Medulla oblongata (tissue), 1 donor: ENCODE data around the gene HYAL3.

Experiments used
- DNase-seq: peaks from one replicate; pipeline ENCODE4 v3.0.0-alpha.2; 2015; ENCODE audit errors: extremely low spot score

The HYAL3 gene

GRCh38 chr3:50330330-50330729 lies 31.1 kb upstream of the HYAL3 start:
- DNase-seq = no peak

- DNase-seq = peak; percentile 99
Observed at GRCh38 chr3:50327943-50328691, 28.9 kb upstream of the HYAL3 start, which contains the start of gene TUSC2. Gene TUSC2, minus strand, starts transcription at chr3:50328223. Its CDS starts 124 bp downstream, at chr3:50328099.

- DNase-seq = no peak
Observed at GRCh38 chr3:50327129-50327528, 27.9 kb upstream of the HYAL3 start.

DNA sequence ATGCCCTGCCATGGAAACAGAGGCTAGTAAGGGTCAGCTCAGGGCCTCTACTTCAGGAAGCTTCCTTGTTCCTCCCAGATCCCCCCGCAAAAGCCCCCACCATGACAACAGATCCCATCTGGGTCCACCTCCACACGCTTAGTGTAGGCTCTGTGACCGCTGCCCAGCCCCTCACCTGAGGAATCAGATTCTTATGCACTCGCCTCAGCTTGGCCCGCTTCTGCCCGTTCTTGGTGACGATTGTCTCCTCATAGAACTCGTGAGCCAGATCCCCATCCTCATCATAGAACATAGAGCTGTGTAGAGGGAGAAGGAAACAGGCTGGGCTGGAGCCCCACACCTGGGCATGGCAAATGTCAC lies 27.0 kb upstream of the HYAL3 start:
- no peak for DNase-seq

DNA sequence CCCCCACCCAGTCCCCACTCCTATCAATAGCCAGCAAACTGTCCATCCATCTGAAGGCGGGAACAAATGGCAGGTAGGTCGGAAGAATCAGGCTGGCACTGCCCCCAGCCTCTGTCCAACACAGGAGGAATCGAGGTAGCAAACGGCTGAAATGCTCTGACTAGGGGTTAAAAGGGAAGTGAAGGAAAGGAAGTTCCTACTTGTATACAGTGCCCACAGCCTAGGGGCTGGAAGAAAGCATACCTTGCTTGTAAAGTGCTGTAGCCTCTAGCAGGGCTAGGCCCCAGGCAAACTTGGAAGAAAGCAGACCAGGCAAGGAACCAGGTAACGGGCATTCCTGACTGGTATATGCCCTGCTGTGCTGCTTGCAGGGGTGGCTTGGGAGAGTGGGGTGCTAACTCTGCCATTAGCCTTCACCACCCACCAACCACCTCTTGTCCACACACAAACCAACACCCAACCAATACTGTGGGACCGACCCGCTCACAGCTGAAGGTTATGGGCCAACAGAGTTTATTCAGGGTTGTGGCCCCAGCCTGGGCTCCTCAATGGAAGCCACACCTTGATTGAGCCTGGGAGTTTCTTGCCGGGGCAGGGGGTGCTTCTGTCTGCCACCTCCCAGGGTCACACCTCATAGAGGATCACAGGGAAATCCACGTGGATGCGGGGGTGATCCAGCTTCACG lies 26.4 kb upstream of the HYAL3 start:
- no peak for DNase-seq

DNA sequence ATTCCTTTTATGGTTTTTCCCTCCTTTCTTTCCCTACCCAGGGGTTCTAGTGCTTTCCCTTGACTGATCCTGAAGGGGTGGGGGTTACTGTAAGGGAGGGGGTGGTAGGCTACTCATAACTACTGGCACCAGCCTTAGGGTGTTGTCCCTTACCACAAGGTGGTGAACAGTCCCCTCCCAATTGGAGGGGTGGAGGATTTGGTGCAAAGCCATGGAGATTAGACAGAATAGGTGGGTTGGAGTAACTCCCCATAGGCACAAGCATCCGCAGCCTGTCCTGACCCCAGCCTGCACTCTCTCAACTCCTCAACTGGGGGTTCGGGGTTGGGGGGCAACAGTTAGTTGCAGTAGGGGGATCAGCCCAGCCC lies 25.9 kb upstream of the HYAL3 start:
- DNase-seq = no peak

DNA sequence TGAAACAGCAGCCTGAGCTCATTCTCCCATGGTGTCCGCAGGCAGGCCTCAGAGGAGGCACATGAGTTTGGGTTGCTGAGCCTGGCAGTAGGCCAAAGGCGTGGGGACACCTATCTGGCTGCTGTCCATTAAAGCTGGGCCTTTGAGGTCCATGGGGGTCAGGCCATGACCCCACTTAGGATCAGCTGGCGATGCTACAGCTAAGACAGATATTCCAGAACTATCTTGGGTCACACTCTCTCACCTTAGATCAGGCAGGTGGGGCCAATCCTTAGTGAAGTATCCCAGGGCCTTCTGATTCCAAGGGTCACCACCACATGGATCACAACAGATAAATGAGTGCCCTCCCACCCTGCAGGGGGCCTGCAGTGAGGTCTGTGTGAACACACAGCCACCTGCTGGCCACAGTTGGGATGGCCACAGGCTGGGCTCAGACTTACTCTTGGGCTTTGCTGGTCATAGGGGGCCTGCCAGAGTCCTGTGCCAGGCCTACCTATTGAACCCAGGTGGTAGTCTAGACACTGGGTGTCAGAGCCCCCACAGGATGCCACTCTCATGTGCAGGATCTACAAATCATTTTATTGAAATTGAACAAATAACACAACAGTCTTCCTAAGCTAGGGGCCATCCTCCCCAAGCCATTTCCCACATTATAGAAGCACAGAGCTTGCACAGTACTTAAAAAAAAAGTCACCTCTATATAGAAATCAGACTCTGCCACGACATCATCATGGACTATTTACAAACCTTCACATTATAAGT lies 25.3 kb upstream of the HYAL3 start:
- DNase-seq = peak; percentile 81

DNA sequence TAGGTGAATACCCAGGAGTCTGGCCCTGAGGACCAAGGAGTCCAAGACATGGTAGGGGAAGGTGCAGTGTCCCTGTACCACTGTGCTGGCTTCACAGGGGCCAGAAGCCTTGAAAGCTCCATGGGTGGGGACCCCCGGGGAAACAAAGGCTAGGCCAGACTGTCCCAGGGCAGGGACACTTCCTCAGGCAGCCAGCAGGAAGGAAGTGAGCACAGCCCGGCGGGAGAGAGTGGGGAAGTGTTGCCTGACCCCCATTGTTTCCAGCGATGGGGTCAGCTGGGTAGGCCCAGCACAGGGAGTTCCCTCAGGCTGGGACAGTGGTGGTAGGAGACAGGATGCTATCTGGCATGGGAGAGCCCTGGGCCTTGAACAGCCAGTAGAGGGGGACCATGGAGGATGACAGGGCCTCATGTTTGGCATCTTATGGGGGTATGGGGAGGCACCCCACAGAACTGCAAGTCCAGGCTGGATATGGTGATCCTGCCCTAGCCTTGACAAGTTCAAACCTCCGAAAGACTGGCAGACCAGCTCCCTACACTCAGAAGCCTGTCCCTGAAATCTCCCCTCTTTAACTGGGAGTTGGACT lies 24.5 kb upstream of the HYAL3 start:
- no peak for DNase-seq

DNA sequence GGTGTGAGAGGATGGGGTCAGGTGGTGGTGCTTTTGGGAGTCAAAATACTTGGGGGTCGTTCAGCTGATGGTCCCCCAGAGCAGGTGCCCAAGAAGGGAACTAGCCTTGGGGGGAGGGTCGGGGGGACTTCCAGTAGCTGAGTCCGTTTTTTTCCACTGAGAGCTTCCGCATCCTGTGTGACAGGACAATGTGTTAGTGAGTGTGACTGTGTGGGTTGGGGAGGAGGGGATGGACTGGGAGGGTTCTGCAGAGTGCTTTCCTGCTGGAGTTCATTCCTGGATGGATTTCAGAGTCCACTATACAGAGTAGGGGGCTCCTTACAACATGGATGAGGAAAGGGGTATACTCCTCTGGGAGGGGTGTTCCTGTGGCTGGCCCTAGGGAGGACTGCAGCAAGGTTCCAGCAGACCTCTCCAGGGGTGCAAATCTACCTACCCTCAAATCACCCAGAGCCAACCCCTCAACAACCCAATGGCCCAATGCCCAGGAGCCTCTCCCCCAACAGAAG lies 23.9 kb upstream of the HYAL3 start:
- DNase-seq = no peak

DNA sequence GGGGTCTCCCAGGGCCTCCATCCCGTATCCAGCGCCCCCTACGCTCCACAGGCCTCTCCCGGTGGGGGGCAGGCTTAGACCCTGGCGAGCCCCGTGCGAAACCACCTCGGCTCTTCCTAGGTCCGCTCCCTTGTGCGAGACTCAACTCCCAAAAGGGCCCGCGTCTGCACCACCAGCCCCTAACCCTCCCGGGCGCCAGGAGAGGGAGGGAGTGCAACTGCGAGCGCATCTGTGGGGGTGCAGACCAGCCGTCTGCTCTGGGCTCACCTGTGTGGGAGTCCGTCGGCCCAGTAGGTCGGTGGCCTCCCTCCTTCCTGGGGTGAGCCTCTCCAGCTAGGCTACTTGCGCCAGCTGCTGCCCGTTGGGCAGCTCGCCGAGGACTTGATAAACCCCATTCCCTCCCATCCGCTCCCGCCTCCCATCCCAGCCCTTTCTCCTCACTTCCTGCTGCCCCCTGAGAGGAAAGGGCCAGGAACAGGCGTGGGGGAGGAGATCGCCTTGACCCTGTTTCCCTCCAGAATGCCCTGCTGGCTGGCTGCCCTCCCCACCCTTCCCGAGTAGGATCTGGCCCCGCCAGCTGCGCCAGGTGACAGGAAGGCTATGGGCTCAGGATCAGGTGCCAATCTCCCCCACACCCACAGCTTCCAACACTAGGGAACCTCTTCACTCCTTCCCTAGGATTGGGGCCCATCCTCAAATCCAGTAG lies 23.3 kb upstream of the HYAL3 start, which contains the start of gene HYAL2:
Gene HYAL2, minus strand, starts transcription at position 360 of the 706 bp plus-strand sequence. CDS start 2,256 bp downstream, outside the sequence.
- no peak for DNase-seq

DNA sequence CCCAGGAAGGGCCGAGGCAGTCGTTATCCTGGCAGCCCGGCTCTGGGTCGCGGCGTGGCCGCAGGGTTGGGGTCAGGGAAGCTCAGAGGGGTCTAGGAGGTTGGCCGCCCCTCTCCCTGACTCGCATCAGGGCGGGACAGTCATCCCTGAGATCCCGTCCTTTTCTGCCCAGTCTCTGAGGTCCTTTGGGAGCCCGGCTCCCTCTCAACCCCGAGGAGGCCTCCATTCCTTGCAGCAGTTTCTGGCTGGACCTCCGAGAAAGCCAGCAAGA lies 22.8 kb upstream of the HYAL3 start:
- no peak for DNase-seq

DNA sequence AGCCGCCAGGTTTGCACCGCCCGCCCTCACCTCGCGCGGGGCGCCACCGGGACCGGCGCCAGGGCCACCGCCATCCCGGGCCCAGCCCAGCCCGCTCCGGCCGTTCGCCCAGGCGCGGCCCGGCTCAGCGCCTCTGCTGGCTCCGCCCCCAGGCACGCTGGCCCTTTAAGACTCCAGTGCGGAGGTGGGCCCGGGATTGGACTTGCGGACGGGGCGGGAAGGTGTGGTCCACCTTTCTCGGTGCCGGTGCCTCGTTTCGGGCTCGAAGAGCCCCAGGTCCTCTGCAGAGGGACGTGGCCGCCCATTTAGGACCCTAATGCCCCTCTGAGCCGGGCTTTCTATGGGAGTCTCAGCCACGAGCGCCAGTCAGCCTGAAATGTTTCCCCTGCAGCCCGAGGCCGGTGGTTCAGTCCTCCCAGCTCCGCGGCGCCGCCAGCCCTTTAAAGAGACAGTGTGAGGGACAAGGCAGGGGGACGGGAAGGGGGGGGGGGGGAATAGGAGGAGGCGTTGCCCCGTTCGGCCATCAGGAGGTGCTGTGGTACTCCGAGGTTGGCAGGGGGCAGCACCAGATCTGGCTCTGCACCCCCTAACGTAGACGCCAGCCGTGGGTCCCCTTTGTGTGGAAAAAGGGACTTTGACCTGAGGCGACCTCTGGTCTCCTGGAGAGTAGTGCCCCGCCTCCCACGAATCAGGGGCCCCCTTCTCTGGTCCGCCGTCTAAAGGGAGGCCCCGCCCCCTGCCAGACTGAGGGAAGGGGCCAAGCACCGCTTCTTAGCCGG lies 22.3 kb upstream of the HYAL3 start:
- peak; percentile 90 for DNase-seq

GRCh38 chr3:50320853-50321335 lies 21.7 kb upstream of the HYAL3 start:
- DNase-seq = peak; percentile 92

DNA sequence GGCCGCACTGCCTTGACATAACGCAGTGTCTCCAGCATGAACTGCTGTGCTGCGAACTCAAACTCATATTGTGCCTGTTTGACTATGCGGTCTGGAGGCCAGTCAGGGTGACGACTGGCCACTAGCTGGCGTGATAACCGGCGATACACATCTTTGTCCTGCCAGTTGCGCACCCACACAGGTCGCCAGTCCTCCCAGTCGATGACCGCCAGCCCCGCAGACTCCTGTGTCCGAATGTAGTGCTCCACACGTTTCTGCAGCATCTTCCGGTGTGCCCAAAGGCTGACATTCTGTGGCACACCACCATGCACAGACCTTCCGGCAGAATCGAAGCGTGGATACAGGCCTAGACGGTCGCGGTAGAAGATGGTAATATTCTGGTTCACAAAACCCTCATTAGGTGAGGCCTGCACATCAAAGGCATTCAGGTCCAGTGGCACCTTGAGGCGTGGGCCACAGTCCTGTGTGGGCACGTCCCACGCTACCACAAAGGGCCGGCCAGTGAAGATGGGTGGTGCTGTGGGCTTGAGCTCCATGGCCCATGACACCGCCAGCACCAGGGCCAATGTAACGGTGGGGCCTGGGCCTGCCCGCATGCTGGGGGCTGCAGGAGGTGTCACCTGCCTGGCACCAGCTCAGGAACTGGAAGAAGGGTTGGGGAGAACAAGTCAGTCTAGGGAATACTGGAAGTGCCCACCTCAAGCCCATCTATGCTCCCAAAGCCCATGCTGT lies 20.9 kb upstream of the HYAL3 start:
- DNase-seq = no peak

- DNase-seq = no peak
Observed at GRCh38 chr3:50319181-50319893, 20.1 kb upstream of the HYAL3 start.

- no peak for DNase-seq
Observed at GRCh38 chr3:50318615-50319014, 19.4 kb upstream of the HYAL3 start.

GRCh38 chr3:50318163-50318562 lies 19.0 kb upstream of the HYAL3 start:
- no peak for DNase-seq

DNA sequence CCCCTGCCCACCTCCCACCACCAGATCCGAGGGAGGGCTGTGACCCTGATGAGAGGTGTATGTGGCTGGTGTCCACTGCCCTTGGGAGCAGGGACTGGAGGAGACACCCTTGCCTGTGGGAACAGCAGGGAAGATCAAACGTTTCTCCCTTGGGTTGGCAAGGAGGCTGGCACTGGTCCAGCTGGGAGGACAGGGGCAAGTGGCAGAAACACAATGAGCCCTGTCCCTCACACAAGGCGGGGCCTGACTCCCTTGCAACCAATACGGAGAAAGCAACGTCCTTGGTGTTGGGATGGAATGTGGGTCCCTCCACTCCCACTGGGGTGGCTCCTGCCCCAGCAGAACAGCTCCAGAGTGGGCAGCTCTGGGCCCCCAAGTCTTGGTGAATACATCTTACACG lies 18.1 kb upstream of the HYAL3 start:
- no peak for DNase-seq

DNA sequence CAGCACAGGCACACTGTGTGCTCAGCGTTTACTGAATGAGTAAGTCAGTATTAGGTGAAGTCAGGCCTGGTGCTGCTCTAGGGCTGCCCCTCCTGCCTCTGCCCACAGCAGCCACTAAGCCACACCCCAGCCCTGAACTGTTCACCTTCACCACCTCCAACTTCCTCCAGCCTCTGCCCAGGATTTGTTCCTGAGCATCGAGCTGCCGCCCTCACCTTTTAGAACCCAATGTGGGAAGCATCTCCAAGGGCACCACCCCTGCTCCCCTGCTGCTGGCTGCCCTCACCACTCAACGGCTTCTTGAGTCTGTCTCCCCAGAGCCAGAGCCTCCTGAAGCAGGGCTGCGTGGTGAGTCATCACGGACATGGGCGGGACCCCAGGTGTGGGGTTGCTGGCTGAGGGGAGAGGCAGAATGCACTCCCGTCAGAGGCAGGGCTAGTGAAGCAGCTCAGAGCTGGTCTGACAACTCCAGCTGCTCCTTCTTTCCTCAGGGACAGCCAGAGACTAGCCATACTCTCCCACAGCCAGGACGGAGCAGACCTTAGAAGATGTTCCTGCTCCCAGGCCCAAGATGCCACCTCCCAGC lies 17.5 kb upstream of the HYAL3 start:
- no peak for DNase-seq
